ACC112 (cell line): ENCODE measurements around the gene RALGPS2.

Experiments
- H2AFZ ChIP-seq: fragments of 200-600 bp; sonication (generic); one replicate; pipeline ENCODE4 v1.6.0; 2017; ENCODE audit warnings: antibody characterized with exemption, low read length; ENCODE audit not compliant: unreplicated experiment
- H3K27ac ChIP-seq: fragments of 200-600 bp; sonication (generic); 2 replicates; pipeline ENCODE4 v1.5.1; 2014; ENCODE audit warnings: low read depth, mild to moderate bottlenecking, antibody characterized with exemption, low read length, moderate library complexity
- H3K27me3 ChIP-seq: fragments of 200-600 bp; sonication (generic); 2 replicates; pipeline ENCODE4 v1.6.1; 2014; ENCODE audit warnings: mild to moderate bottlenecking, antibody characterized with exemption, low read length, moderate library complexity, mixed read lengths; ENCODE audit not compliant: insufficient read depth
- H3K36me3 ChIP-seq: fragments of 200-600 bp; sonication (generic); 2 replicates; pipeline ENCODE4 v1.6.1; 2016; ENCODE audit warnings: mild to moderate bottlenecking, antibody characterized with exemption, low read length, moderate library complexity, mixed read lengths; ENCODE audit not compliant: insufficient read depth
- H3K4me1 ChIP-seq: fragments of 200-600 bp; sonication (generic); one replicate; pipeline ENCODE4 v1.6.1; 2016; ENCODE audit warnings: low read length, mixed read lengths; ENCODE audit not compliant: insufficient read depth, unreplicated experiment, control insufficient read depth
- H3K4me3 ChIP-seq: fragments of 200-600 bp; sonication (generic); 2 replicates; pipeline ENCODE4 v1.5.1; 2014; ENCODE audit warnings: mild to moderate bottlenecking, low read depth, low read length
- H3K79me2 ChIP-seq: fragments of 200-600 bp; sonication (generic); one replicate; pipeline ENCODE4 v1.6.0; 2016; ENCODE audit warnings: low read length; ENCODE audit not compliant: control insufficient read depth, unreplicated experiment, insufficient read depth

RALGPS2 gene

DNA sequence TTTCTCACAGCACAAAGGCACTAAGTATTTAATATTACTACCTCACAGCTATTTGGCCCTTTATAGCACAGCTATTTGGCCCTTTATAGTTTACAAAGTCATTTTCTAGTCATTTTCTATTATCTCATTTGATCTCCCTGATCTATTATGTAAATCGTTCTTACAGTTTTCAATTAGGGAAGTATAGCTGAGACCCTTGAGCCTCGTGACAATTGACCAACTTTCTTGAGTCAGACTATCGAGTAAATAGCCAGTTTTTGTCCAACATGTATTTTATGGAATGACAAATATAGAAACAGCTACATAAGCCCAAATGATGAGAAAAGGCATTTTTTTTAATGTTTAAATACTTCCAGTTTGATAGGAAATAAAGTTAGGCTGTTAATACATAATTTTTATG is 152.9 kb downstream of the RALGPS2 start:
- no peaks in the 10 kb centered on the region for H3K36me3 ChIP-seq
- no peak overlapping the region for H3K27ac ChIP-seq
- H3K79me2 ChIP-seq: no peaks in the 10 kb centered on the region
- H2AFZ ChIP-seq: no peak overlapping the region
- H3K27me3 ChIP-seq: no peaks in the 10 kb centered on the region
- no peak overlapping the region for H3K4me3 ChIP-seq
- no peaks in the 10 kb centered on the region for H3K4me1 ChIP-seq

DNA sequence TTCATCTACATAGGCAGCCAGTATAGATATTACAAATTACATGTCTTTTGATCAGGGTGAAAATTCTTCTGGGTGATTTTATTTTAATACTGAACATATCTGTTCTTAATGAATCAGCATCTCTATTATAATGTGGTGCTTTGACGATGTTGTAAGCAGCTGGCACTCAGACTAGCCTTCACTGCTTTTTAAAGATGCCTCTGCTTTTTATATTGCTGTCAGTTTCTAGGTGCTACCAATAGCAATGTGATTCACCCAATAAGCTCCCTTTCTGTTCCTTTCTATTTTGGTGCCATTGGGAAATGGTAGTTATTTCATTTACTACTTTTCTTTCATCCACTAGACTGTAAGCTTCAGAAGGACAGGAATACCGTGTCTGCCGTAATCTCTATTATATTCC is 156.9 kb downstream of the RALGPS2 start:
- Histone ChIP-seq H3K4me1 (peaks cover 4% of the 10 kb centered on the region), H3K27me3 (no peaks in the 10 kb centered on the region), H3K4me3 (no peak overlapping the region), H3K79me2 (no peaks in the 10 kb centered on the region), H3K36me3 (no peaks in the 10 kb centered on the region), H2AFZ (no peak overlapping the region), H3K27ac (no peak overlapping the region)

DNA sequence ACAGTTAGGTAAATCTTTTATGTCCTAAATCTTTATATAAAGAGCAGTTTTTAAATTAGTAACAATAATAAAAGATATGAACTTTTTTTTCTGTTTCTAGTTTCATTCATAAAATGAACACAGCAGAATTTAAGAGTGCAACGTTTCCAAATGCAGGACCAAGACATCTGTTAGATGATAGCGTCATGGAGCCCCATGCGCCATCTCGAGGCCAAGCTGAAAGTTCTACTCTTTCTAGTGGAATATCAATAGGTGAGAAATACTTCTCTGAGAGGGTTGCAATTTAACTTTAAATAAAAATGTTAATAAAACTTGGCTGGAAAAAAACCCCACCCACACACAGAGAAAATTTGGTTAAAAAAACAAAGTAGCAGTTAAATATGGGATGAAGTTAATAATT is 160.8 kb downstream of the RALGPS2 start:
- Histone ChIP-seq H3K79me2 (no peaks in the 10 kb centered on the region), H3K27ac (no peak overlapping the region), H3K4me1 (peaks cover 4% of the 10 kb centered on the region), H3K27me3 (no peaks in the 10 kb centered on the region), H3K36me3 (no peaks in the 10 kb centered on the region), H3K4me3 (no peak overlapping the region), H2AFZ (no peak overlapping the region)

DNA sequence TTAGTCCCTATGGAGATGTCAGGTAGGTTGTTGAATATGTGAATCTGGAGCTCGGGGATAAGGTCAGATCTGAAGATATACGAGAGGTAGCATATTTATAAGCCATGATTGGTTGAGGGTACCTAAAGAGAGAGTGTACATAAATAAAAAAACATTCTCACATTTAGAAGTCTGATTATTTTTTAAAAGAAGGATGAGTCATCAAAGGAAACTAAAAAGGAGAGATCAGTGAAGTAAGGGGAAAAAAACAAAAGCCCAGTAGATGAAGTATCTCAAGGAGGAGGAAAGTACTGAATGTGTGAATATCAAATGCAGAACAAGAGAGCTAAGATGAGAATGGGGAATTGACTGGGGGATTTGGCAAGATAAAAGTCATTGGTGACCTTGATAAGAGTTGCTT is 161.5 kb downstream of the RALGPS2 start:
- H3K79me2 ChIP-seq: no peaks in the 10 kb centered on the region
- H3K4me1 ChIP-seq: peaks cover 4% of the 10 kb centered on the region
- H2AFZ ChIP-seq: no peak overlapping the region
- H3K4me3 ChIP-seq: no peak overlapping the region
- no peaks in the 10 kb centered on the region for H3K27me3 ChIP-seq
- H3K27ac ChIP-seq: no peak overlapping the region
- H3K36me3 ChIP-seq: no peaks in the 10 kb centered on the region

DNA sequence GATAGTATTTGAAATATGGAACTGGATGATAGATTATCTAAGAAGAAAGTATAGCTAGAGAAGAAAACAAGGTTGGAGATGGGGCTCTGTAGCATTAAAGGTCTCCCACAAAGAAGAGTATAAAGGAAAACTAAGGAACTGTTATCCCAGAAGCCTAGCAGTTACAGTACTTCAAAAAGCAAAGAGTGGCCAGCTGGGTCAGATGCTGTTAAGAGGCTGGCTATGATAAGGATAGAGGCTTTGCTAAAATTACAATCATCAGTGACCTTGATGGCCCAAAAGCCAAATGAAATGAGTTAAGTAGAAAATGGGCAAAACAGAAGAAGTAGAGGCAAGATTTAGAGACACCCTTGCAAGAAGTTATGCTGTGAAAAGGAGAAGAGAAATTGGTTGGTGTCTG is 170.9 kb downstream of the RALGPS2 start:
- H3K4me3 ChIP-seq: no peak overlapping the region
- H3K4me1 ChIP-seq: no peaks in the 10 kb centered on the region
- no peaks in the 10 kb centered on the region for H3K79me2 ChIP-seq
- peaks cover 3% of the 10 kb centered on the region; the same call in 1 of the 2 replicates for H3K36me3 ChIP-seq
- H3K27ac ChIP-seq: no peak overlapping the region
- H3K27me3 ChIP-seq: no peaks in the 10 kb centered on the region
- no peak overlapping the region for H2AFZ ChIP-seq

DNA sequence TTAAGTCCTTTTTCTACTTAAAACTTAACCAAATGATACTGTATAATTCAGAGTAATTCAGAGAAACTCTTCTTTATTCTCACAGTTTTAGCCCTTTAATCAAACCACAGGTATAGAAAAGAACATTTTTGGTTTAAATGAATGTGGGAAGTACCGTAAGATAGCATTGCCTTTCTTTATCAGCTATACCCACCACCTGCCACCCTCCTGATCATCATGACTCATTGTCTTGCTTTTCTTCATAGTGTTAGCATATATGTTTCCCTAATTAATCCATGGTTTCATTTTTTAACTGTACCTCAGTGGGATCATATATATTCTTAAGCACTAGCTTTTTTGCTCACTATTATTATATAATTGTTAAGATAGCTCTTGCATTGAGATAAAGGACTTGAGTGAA is 173.4 kb downstream of the RALGPS2 start:
- Histone ChIP-seq H3K4me3 (no peak overlapping the region), H2AFZ (no peak overlapping the region), H3K4me1 (no peaks in the 10 kb centered on the region), H3K79me2 (no peaks in the 10 kb centered on the region), H3K27ac (no peak overlapping the region), H3K36me3 (peaks cover 3% of the 10 kb centered on the region; the same call in 1 of the 2 replicates), H3K27me3 (no peaks in the 10 kb centered on the region)

DNA sequence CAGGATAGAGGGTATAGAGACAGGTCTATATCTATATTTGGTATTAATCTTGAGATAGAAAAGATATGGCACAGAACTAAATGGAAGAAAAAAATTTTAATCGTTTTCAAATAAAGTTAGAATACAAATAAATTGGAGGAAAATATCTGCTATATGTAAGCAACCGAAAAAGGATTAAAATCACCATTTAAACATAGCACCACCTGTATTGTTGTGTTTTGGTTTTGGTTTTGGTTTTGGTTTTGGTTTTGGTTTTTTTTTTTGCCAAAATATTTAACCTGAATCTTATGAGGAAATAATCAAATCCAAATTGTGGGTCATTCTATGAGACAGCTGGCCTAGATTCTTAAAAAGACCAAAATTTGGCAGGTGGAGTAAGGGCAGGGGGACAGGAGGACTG is 174.4 kb downstream of the RALGPS2 start:
- Histone ChIP-seq H3K27ac (no peak overlapping the region), H3K4me1 (no peaks in the 10 kb centered on the region), H3K4me3 (0 out of 2 replicates have a peak overlapping the region, but pooled peaks have one; percentile 30), H3K79me2 (no peaks in the 10 kb centered on the region), H2AFZ (no peak overlapping the region), H3K27me3 (no peaks in the 10 kb centered on the region), H3K36me3 (0 out of 2 replicates have a peak, but pooled peaks cover 3% of the 10 kb centered on the region)

DNA sequence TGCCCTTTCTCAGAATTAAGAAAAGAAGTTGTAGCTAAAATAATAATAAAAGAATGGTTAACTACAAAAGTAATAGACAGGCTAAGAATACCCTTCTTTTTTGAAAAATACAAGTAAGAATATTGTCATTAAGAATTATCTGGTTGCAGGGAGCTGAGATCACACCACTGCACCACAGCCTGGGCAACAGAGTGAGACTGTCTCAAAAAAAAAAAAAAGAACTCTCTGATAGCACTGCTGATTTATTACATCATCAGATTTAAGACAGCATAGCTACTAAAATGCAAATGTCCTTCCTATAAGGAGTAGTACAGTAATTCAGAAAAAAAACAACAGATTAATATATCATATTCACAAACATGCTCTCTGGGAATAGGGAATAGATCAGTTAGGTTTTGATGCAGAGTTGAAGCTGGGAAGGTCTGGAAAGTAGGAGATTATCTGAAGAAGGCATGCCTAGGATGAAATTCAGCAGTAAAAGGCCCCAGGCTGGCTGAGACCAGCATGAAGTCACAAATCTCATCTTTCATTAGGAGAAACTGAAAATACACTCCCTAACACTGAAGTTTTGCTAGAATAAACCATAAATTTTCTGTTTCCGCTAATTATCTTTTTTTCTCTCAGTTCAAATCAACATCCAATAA is 176.6 kb downstream of the RALGPS2 start:
- H3K4me1 ChIP-seq: no peaks in the 10 kb centered on the region
- no peak overlapping the region for H3K4me3 ChIP-seq
- no peaks in the 10 kb centered on the region for H3K36me3 ChIP-seq
- no peaks in the 10 kb centered on the region for H3K27me3 ChIP-seq
- no peak overlapping the region for H2AFZ ChIP-seq
- no peaks in the 10 kb centered on the region for H3K79me2 ChIP-seq
- H3K27ac ChIP-seq: no peak overlapping the region

DNA sequence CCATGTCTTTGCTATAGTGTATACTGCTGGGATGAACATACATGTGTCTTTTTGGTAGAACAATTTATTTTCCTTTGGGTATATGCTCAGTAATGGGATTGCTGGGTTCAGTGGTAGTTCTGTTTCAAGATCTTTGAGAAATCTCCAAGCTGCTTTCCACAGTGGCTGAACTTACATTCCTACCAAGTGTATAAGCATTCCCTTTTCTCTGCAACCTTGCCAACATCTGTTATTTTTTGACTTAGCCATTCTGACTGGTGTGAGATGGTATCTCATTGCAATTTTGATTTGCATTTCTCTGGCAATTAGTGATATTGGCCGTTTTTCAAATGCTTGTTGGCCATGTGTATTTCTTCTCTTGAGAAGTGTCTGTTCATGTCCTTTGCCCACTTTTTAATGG is 183.3 kb downstream of the RALGPS2 start:
- Histone ChIP-seq H3K27ac (no peak overlapping the region), H3K27me3 (no peaks in the 10 kb centered on the region), H3K36me3 (0 out of 2 replicates have a peak, but pooled peaks cover 4% of the 10 kb centered on the region), H3K4me1 (no peaks in the 10 kb centered on the region), H3K4me3 (no peak overlapping the region), H3K79me2 (no peaks in the 10 kb centered on the region), H2AFZ (no peak overlapping the region)

DNA sequence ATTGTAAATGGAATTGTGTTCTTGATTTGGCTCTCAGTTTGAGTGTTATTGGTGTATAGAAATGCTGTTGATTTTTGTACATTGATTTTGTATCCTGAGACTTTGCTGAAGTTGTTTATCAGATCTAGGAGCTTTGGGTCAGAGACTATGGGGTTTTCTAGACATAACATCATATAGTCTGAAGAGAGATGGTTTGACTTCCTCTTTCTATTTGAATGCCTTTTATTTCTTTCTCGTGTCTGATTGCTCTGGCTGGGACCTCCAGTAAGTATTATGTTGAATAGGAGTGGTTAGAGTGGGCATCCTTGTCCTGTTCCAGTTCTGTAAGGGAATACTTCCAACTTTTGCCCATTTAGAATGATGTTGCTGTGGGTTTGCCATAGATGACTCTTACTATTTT is 185.0 kb downstream of the RALGPS2 start:
- Histone ChIP-seq H3K79me2 (no peaks in the 10 kb centered on the region), H3K4me1 (no peaks in the 10 kb centered on the region), H2AFZ (no peak overlapping the region), H3K36me3 (0 out of 2 replicates have a peak, but pooled peaks cover 4% of the 10 kb centered on the region), H3K27me3 (no peaks in the 10 kb centered on the region), H3K27ac (no peak overlapping the region), H3K4me3 (no peak overlapping the region)

DNA sequence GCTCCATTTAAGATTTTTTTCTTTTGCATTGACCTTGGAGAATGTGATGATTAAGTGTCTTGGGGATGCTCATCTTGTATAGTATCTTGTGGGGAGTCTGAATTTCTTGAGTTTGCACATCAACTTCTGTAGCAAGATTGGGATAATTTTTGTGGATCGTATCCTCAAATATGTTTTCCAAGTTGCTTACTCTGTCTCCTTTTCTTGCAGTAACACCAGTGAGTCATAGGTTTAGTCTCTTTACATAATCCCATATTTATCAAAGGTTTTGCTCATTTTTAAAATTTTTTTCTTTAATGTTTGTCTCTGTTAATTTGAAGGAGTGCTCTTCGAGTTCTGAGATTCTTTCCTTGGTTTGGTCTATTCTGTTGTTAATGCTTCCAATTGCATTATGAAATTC is 187.6 kb downstream of the RALGPS2 start:
- Histone ChIP-seq H3K27me3 (no peaks in the 10 kb centered on the region), H3K36me3 (peaks cover 3% of the 10 kb centered on the region; the same call in 1 of the 2 replicates), H3K27ac (no peak overlapping the region), H3K4me3 (no peak overlapping the region), H3K79me2 (no peaks in the 10 kb centered on the region), H3K4me1 (no peaks in the 10 kb centered on the region), H2AFZ (no peak overlapping the region)
